K562 (cell line): ENCODE results near the gene FRRS1L. TPM values are rescaled to one million over a fixed set of nuclear protein-coding genes. Genes with fewer than 3 reads are reported as not detected.

ENCODE experiments used
- CBFB ChIP-seq: sonication (generic); formaldehyde crosslinking; IDR thresholded peaks from 2 replicates; pipeline ENCODE4 v1.4.0; 2020; ENCODE audit warnings: mild to moderate bottlenecking, missing genetic modification reagents
- GATAD2B ChIP-seq: fragments of 450-650 bp; IDR thresholded peaks from 2 replicates; pipeline ENCODE4 v1.6.1; 2017; ENCODE audit warnings: mild to moderate bottlenecking, borderline replicate concordance
- HDAC6 ChIP-seq: IDR thresholded peaks from 2 replicates; pipeline ENCODE4 v1.6.1; 2012; ENCODE audit warnings: low read depth, mild to moderate bottlenecking, control low read depth, inconsistent platforms, low read length, moderate library complexity
- HNRNPH1 ChIP-seq: fragments of 200-400 bp; formaldehyde crosslinking; optimal IDR thresholded peaks from 2 replicates; pipeline ENCODE3; 2017; ENCODE audit warnings: low read depth, mild to moderate bottlenecking, low read length, moderate library complexity
- ZNF165 ChIP-seq: fragments of 250-450 bp; sonication (Bioruptor Pico); IDR thresholded peaks from 2 replicates; pipeline ENCODE4 v1.4.0; 2020; ENCODE audit warnings: borderline replicate concordance
- ZNF707 ChIP-seq: fragments of 250-450 bp; sonication (Bioruptor Pico); conservative IDR thresholded peaks from 2 replicates; pipeline ENCODE4 v1.8.0; 2022; ENCODE audit warnings: inconsistent platforms, mild to moderate bottlenecking, moderate library complexity
- polyA plus RNA-seq, 8 experiments: library from polyadenylated mRNA; depleted of rRNA in 4 of 8; stranded (reverse) in 5 of 8; unstranded in 3 of 8; fragments of >200 nt; fragmentation: Nextera tagmentation in 2 of 8; fragmentation: Illumina TruSeq in 1 of 8; extraction: Ambion mirVana in 2 of 8; extraction: Trizol in 1 of 8; gene quantifications; 2 replicates each; pipeline versions ENCODE4 v1.2.1 to v1.2.3, GENCODE V29; 2011 to 2014; ENCODE audit warnings: inconsistent platforms in 1 of 8, missing spikeins in 1 of 8
- total RNA-seq, 7 experiments: library from RNA; depleted of rRNA in 6 of 7; stranded (reverse); fragments of >200 nt in 6 of 7; fragmentation: Illumina TruSeq in 2 of 7; extraction: Trizol in 2 of 7; gene quantifications; 2 replicates each; pipeline versions ENCODE4 v1.2.1 to v1.2.3, GENCODE V29; 2011 to 2021; ENCODE audit warnings: low replicate concordance in 1 of 7
- TF ChIP-seq, protein P1 (sequence below), 2 experiments: fragments of 450-650 bp; formaldehyde crosslinking in 1 of 2; IDR thresholded peaks; 2 replicates each; pipeline versions ENCODE4 v1.4.0 to v1.6.1; 2014 to 2020; ENCODE audit warnings: mild to moderate bottlenecking in 2 of 2, borderline replicate concordance in 1 of 2, low read depth in 1 of 2
- TF ChIP-seq, protein P2 (sequence below), 2 experiments: fragments of 450-650 bp; IDR thresholded peaks; 2 replicates each; pipeline ENCODE4 v1.6.1; 2016
- TF ChIP-seq, protein P3 (sequence below): fragments of 450-650 bp; formaldehyde crosslinking; IDR thresholded peaks from 2 replicates; pipeline ENCODE4 v1.4.0; 2020; ENCODE audit warnings: mild to moderate bottlenecking, moderate library complexity
- TF ChIP-seq, protein P4 (sequence below): sonication (generic); formaldehyde crosslinking; IDR thresholded peaks from 2 replicates; pipeline ENCODE4 v1.8.1; 2023; ENCODE audit warnings: mild to moderate bottlenecking, missing genetic modification reagents
- TF ChIP-seq, protein P5 (sequence below): sonication (generic); formaldehyde crosslinking; IDR thresholded peaks from 2 replicates; pipeline ENCODE4 v1.8.0; 2022; ENCODE audit warnings: missing genetic modification reagents, mild to moderate bottlenecking, moderate library complexity, borderline replicate concordance

FRRS1L gene
- total and polyA plus RNA-seq, 9 of the 15 experiments (the other 6 are each of a cell fraction or from before 2014, with no cell fraction given), result under 0.01 to 0.04 (median 0.03) TPM; not detected in 5

DNA sequence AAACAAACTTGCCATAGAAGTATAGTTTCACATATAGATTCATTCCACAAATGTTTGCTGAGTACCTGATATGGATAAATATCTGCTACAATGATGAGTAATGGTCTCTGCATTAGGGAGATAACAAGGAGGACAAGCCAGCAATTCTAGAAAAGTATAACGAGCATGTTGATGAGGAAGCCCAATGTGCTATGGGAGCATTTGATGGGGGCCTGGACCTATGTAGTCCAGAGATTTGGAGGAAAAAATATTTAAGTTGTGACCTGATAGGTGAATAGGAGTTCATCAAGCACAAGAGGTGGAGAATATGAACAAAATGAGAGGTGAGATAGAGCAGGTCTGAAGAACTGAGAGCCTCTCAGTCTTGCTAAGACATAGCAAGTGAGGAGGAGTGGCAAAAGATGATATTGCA is 32.9 kb downstream of the FRRS1L start (continued):
- TF ChIP-seq, protein P1, sequence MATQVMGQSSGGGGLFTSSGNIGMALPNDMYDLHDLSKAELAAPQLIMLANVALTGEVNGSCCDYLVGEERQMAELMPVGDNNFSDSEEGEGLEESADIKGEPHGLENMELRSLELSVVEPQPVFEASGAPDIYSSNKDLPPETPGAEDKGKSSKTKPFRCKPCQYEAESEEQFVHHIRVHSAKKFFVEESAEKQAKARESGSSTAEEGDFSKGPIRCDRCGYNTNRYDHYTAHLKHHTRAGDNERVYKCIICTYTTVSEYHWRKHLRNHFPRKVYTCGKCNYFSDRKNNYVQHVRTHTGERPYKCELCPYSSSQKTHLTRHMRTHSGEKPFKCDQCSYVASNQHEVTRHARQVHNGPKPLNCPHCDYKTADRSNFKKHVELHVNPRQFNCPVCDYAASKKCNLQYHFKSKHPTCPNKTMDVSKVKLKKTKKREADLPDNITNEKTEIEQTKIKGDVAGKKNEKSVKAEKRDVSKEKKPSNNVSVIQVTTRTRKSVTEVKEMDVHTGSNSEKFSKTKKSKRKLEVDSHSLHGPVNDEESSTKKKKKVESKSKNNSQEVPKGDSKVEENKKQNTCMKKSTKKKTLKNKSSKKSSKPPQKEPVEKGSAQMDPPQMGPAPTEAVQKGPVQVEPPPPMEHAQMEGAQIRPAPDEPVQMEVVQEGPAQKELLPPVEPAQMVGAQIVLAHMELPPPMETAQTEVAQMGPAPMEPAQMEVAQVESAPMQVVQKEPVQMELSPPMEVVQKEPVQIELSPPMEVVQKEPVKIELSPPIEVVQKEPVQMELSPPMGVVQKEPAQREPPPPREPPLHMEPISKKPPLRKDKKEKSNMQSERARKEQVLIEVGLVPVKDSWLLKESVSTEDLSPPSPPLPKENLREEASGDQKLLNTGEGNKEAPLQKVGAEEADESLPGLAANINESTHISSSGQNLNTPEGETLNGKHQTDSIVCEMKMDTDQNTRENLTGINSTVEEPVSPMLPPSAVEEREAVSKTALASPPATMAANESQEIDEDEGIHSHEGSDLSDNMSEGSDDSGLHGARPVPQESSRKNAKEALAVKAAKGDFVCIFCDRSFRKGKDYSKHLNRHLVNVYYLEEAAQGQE (IDR thresholded peaks at IDR 0.05; ENCODE audit: borderline replicate concordance), result peak; percentile 4; the same call in 1 of the 2 replicates
- TF ChIP-seq, protein P1 (CRISPR knock-in tag; IDR thresholded peaks at IDR 0.05; ENCODE audit: low read depth), result no peak
- TF ChIP-seq, protein P2, sequence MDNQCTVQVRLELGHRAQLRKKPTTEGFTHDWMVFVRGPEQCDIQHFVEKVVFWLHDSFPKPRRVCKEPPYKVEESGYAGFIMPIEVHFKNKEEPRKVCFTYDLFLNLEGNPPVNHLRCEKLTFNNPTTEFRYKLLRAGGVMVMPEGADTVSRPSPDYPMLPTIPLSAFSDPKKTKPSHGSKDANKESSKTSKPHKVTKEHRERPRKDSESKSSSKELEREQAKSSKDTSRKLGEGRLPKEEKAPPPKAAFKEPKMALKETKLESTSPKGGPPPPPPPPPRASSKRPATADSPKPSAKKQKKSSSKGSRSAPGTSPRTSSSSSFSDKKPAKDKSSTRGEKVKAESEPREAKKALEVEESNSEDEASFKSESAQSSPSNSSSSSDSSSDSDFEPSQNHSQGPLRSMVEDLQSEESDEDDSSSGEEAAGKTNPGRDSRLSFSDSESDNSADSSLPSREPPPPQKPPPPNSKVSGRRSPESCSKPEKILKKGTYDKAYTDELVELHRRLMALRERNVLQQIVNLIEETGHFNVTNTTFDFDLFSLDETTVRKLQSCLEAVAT (IDR thresholded peaks at IDR 0.05), result peak in 1 of 2 experiments; percentile 28; a peak in 1 of 4 replicates
- TF ChIP-seq ZNF707 (CRISPR knock-in tag) (no peak), HNRNPH1 (no peak), ZNF165 (no peak), CBFB (CRISPR knock-in tag) (no peak), GATAD2B (peak; percentile 66; the same call in 1 of the 2 replicates), HDAC6 (no peak)
- TF ChIP-seq, protein P3, sequence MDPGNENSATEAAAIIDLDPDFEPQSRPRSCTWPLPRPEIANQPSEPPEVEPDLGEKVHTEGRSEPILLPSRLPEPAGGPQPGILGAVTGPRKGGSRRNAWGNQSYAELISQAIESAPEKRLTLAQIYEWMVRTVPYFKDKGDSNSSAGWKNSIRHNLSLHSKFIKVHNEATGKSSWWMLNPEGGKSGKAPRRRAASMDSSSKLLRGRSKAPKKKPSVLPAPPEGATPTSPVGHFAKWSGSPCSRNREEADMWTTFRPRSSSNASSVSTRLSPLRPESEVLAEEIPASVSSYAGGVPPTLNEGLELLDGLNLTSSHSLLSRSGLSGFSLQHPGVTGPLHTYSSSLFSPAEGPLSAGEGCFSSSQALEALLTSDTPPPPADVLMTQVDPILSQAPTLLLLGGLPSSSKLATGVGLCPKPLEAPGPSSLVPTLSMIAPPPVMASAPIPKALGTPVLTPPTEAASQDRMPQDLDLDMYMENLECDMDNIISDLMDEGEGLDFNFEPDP, result no peak
- TF ChIP-seq, protein P4, sequence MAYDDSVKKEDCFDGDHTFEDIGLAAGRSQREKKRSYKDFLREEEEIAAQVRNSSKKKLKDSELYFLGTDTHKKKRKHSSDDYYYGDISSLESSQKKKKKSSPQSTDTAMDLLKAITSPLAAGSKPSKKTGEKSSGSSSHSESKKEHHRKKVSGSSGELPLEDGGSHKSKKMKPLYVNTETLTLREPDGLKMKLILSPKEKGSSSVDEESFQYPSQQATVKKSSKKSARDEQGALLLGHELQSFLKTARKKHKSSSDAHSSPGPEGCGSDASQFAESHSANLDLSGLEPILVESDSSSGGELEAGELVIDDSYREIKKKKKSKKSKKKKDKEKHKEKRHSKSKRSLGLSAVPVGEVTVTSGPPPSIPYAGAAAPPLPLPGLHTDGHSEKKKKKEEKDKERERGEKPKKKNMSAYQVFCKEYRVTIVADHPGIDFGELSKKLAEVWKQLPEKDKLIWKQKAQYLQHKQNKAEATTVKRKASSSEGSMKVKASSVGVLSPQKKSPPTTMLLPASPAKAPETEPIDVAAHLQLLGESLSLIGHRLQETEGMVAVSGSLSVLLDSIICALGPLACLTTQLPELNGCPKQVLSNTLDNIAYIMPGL (CRISPR knock-in tag), result no peak
- TF ChIP-seq, protein P5, sequence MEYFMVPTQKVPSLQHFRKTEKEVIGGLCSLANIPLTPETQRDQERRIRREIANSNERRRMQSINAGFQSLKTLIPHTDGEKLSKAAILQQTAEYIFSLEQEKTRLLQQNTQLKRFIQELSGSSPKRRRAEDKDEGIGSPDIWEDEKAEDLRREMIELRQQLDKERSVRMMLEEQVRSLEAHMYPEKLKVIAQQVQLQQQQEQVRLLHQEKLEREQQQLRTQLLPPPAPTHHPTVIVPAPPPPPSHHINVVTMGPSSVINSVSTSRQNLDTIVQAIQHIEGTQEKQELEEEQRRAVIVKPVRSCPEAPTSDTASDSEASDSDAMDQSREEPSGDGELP, result no peak
